IMR-90 (cell line): ENCODE data around the gene SLC35F1. TPM values are rescaled to one million over a fixed set of nuclear protein-coding genes. Genes with fewer than 3 reads are reported as not detected.

Experiments
- ATAC-seq: fragments of 200-7000 bp; cut with Tn5 transposase; 2 replicates; pipeline ENCODE4 v1.9.1; 2020; ENCODE audit warnings: low read depth, mild to moderate bottlenecking, moderate library complexity
- BruUV-seq: library from RNA; stranded (reverse); fragments of 400-500 nt; replicated peaks from 2 replicates; lab custom pipeline; 2021; lab: Mats Ljungman, UMichigan
- CTCF ChIA-PET: fragments of 300-600 bp; formaldehyde crosslinking; extraction: SDS; loops from one replicate; lab custom pipeline; 2021; ENCODE audit warnings: antibody characterized with exemption; lab: Yijun Ruan, JAX
- POLR2A ChIA-PET: fragments of 300-600 bp; sonication (Branson Sonifier 250); formaldehyde crosslinking; loops from one replicate; lab custom pipeline; 2022; ENCODE audit warnings: antibody characterized with exemption; ENCODE audit not compliant: unreplicated experiment; lab: Charles Lee
- DNase-seq: peaks from one replicate; pipeline ENCODE4 v3.0.0; 2013
- H2AFZ ChIP-seq: replicated peaks from 2 replicates; pipeline ENCODE3; 2013; ENCODE audit warnings: low read length, mild to moderate bottlenecking; ENCODE audit not compliant: poor library complexity
- H2AK5ac ChIP-seq: 2 replicates; pipeline ENCODE4 v1.6.1; 2013; ENCODE audit warnings: low read depth, low read length, inconsistent platforms
- H2AK9ac ChIP-seq: replicated peaks from 2 replicates; pipeline ENCODE3; 2013; ENCODE audit warnings: mild to moderate bottlenecking, low read depth, low read length, moderate library complexity; ENCODE audit not compliant: poor library complexity
- H2BK120ac ChIP-seq: 2 replicates; pipeline ENCODE4 v1.6.1; 2013; ENCODE audit warnings: low read depth, low read length, inconsistent platforms
- H2BK15ac ChIP-seq: 3 replicates; pipeline ENCODE4 v1.6.1; 2013; ENCODE audit warnings: low read depth, low read length, inconsistent platforms
- H2BK20ac ChIP-seq: 2 replicates; pipeline ENCODE4 v1.6.1; 2013; ENCODE audit warnings: low read depth, mild to moderate bottlenecking, inconsistent platforms, low read length, moderate library complexity
- H2BK5ac ChIP-seq: 2 replicates; pipeline ENCODE4 v1.6.1; 2013; ENCODE audit warnings: mild to moderate bottlenecking, low read depth, low read length, inconsistent platforms; ENCODE audit not compliant: poor library complexity, severe bottlenecking
- H3K14ac ChIP-seq: replicated peaks from 2 replicates; pipeline ENCODE4 v1.6.1; 2013; ENCODE audit warnings: low read depth, low read length, inconsistent platforms
- H3K18ac ChIP-seq: 2 replicates; pipeline ENCODE4 v1.6.1; 2013; ENCODE audit warnings: low read depth, low read length, control low read depth
- H3K23ac ChIP-seq: 2 replicates; pipeline ENCODE4 v1.6.1; 2013; ENCODE audit warnings: low read depth, low read length, inconsistent platforms
- H3K27ac ChIP-seq: 2 replicates; pipeline ENCODE4 v1.5.1; 2013; ENCODE audit warnings: mild to moderate bottlenecking, control low read depth, low read length; ENCODE audit not compliant: insufficient read depth
- H3K27me3 ChIP-seq: 2 replicates; pipeline ENCODE4 v1.6.1; 2013; ENCODE audit warnings: low read length; ENCODE audit not compliant: control insufficient read depth, insufficient read depth
- H3K36me3 ChIP-seq: 2 replicates; pipeline ENCODE4 v1.6.1; 2013; ENCODE audit warnings: low read length, mixed read lengths; ENCODE audit not compliant: control insufficient read depth, insufficient read depth
- H3K4ac ChIP-seq: 2 replicates; pipeline ENCODE4 v1.6.1; 2013; ENCODE audit warnings: low read depth, low read length, inconsistent platforms
- H3K4me1 ChIP-seq: 2 replicates; pipeline ENCODE4 v1.6.1; 2013; ENCODE audit warnings: low read length, mixed read lengths; ENCODE audit not compliant: control insufficient read depth, insufficient read depth
- H3K4me2 ChIP-seq: 2 replicates; pipeline ENCODE4 v1.6.1; 2013; ENCODE audit warnings: low read depth, mild to moderate bottlenecking, control low read depth, low read length, moderate library complexity
- H3K4me3 ChIP-seq: 2 replicates; pipeline ENCODE4 v1.5.1; 2013; ENCODE audit warnings: low read depth, mild to moderate bottlenecking, control low read depth, low read length, moderate library complexity; ENCODE audit not compliant: insufficient read depth
- H3K56ac ChIP-seq: 2 replicates; pipeline ENCODE4 v1.6.1; 2013; ENCODE audit warnings: low read length, inconsistent platforms; ENCODE audit not compliant: insufficient read depth; ENCODE audit errors: extremely low read depth
- H3K79me1 ChIP-seq, 2 experiments: 2 replicates each; pipeline ENCODE4 v1.6.1; 2013; ENCODE audit warnings: low read length in 2 of 2, inconsistent platforms in 1 of 2, low read depth in 1 of 2
- H3K9ac ChIP-seq: 2 replicates; pipeline ENCODE4 v1.6.1; 2013; ENCODE audit warnings: low read depth, low read length, control low read depth
- H3K9me1 ChIP-seq: 2 replicates; pipeline ENCODE4 v1.6.1; 2013; ENCODE audit warnings: low read length, inconsistent platforms; ENCODE audit not compliant: insufficient read depth
- H3K9me3 ChIP-seq: 2 replicates; pipeline ENCODE4 v1.6.1; 2013; ENCODE audit warnings: low read length; ENCODE audit not compliant: control insufficient read depth, insufficient read depth
- H4K20me1 ChIP-seq: 2 replicates; pipeline ENCODE4 v1.6.1; 2013; ENCODE audit warnings: low read length, inconsistent platforms; ENCODE audit not compliant: insufficient read depth
- H4K5ac ChIP-seq: 2 replicates; pipeline ENCODE4 v1.6.1; 2013; ENCODE audit warnings: mild to moderate bottlenecking, low read depth, low read length, control low read depth
- H4K8ac ChIP-seq, 2 experiments: 2 replicates each; pipeline ENCODE4 v1.6.1; 2013; ENCODE audit warnings: low read depth in 2 of 2, low read length in 2 of 2, control low read depth in 1 of 2, inconsistent platforms in 1 of 2
- H4K91ac ChIP-seq: 2 replicates; pipeline ENCODE4 v1.6.1; 2013; ENCODE audit warnings: low read depth, low read length, inconsistent platforms; ENCODE audit not compliant: insufficient read depth
- CHD1 ChIP-seq: IDR thresholded peaks from 2 replicates; pipeline ENCODE4 v1.6.1; 2012; ENCODE audit warnings: low read depth, low read length, improper control_type of control experiment
- WGBS, 2 experiments: methylation state at CpG; one replicate each; pipeline versions ENCODE4 v1.1.5 to v1.1.7; 2013; ENCODE audit warnings: missing lambda C conversion rate in 2 of 2; ENCODE audit not compliant: insufficient read length in 1 of 2; ENCODE audit errors: extremely low coverage in 2 of 2; 5-methylcytosine and 5-hydroxymethylcytosine counted together
- dilution Hi-C: fragments of 300-500 bp; cut with HindIII; formaldehyde crosslinking; loops from one replicate; pipeline ENCODE4 v1.14.3; 2018; ENCODE audit warnings: low sequenced_read_pairs; ENCODE audit not compliant: unreplicated experiment
- in situ Hi-C: fragments of 300-500 bp; cut with MboI; formaldehyde crosslinking; loops from 3 replicates; pipeline ENCODE4 v1.14.3; 2019; ENCODE audit warnings: low sequenced_read_pairs, inconsistent platforms, mixed read lengths
- intact Hi-C: fragments of 100-400 bp; cut with micrococcal nuclease; formaldehyde crosslinking; loops from 2 replicates; pipeline ENCODE4 v1.10.0; 2022
- polyA plus RNA-seq, 3 experiments: library from polyadenylated mRNA; depleted of rRNA; stranded (reverse); fragments of >200 nt; gene quantifications; 2 replicates each; pipeline ENCODE4 v1.2.3, GENCODE V29; 2012; ENCODE audit warnings: low replicate concordance in 1 of 3
- total RNA-seq: library from RNA; depleted of rRNA; stranded (reverse); fragments of >200 nt; gene quantifications from 2 replicates; pipeline ENCODE4 v1.2.3, GENCODE V29; 2012

The SLC35F1 gene
- total and polyA plus RNA-seq, 2 of the 4 experiments (the other 2 are of a cell fraction) = not detected

DNA sequence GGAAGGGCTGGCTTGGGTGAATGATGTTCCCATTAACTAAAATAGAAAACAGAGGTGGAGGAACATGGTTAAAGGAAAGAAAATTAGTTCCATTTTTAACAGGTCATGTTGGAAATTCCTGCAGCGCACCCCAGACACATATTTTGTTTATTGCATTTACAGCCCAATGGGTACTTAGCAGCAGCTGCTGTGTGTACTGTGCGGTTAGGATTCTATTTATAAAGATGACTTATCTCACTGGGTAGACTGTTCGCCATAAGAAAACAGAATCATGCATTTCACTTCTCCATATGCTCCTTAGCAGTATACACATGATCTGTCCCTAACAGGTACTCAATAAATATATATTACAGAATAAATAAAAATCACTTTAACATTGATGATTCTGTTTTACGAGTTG lies 135.8 kb downstream of the SLC35F1 start:
- CTCF ChIA-PET = no interaction called here
- no peak overlapping the region for H3K4me2 ChIP-seq

More for the DNA sequence above, 135.8 kb downstream of the SLC35F1 start:
- no TSS peak for BruUV-seq
- Histone ChIP-seq H2BK5ac (no peak overlapping the region), H4K5ac (no peak overlapping the region), H3K9me1 (no peaks in the 10 kb centered on the region), H4K8ac (no peak overlapping the region), H2AK5ac (no peak overlapping the region), H4K91ac (no peak overlapping the region), H2AFZ (no peak overlapping the region), H3K27me3 (no peaks in the 10 kb centered on the region), H2BK20ac (no peak overlapping the region), H2BK15ac (no peak overlapping the region), H3K27ac (no peak overlapping the region), H3K4me3 (no peak overlapping the region), H3K56ac (no peak overlapping the region), H4K20me1 (no peaks in the 10 kb centered on the region), H3K79me1 (no peaks in the 10 kb centered on the region), H2BK120ac (no peak overlapping the region), H3K4ac (no peak overlapping the region), H2AK9ac (no peak overlapping the region), H3K23ac (no peak overlapping the region), H3K4me1 (no peaks in the 10 kb centered on the region), H3K9me3 (no peaks in the 10 kb centered on the region), H3K9ac (no peak overlapping the region), H3K14ac (no peak overlapping the region), H3K36me3 (no peaks in the 10 kb centered on the region), H3K18ac (no peak overlapping the region)
- POLR2A ChIA-PET = no interaction called here
- no CpG with 5 or more reads among the region's 4 CpGs for WGBS, 2 experiments
- no peak for TF ChIP-seq CHD1
- dilution Hi-C loops = no loop called here
- intact Hi-C loops = loop anchor here (1.0 kb wide), 1 partner anchor 9 kb away; no protein-coding TSS in a partner anchor
- ATAC-seq (no peak), DNase-seq (no peak)
- in situ Hi-C loops = no loop called here
